ENCODE measurements around the gene WDFY4. TPM values are rescaled to one million over a fixed set of nuclear protein-coding genes. Genes with fewer than 3 reads are reported as not detected.

Gene WDFY4
- total and polyA plus RNA-seq, 2 donors (not counting 3 experiments of a cell fraction or from before 2014, with no cell fraction given), result 10.1 to 10.2 TPM

DNA sequence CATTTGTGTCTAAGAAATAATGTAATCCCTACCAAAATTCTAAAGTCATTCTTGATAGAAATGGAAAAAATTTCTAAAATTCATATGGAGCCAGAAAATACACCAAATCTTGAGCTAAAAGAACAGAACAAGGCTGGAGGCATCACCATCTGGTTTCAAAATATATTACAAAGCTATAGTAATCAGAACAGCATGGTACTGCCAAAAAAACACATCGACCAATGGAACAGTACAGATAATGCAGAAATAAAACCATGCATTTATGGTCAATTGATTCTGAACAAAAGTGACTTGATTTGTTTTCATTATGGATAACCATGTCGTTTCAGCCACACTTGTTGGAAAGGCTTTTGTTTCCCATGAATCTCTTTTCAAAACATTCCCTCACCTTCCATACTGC is 7.0 kb upstream of the WDFY4 start:
- H3K9me3 ChIP-seq (replicated peaks; ENCODE audit: control insufficient read depth, insufficient read depth, low read length), result no peaks in the 10 kb centered on the region
- intact Hi-C loops (cut with micrococcal nuclease) (no loop called here), dilution Hi-C loops (cut with MboI; ENCODE audit: extremely low pct_ligation_motif_present, low sequenced_read_pairs) (no loop called here)
- TF ChIP-seq MYC (IDR thresholded peaks at IDR 0.05; ENCODE audit: low read depth, low read length) (no peak), POLR2A (IDR thresholded peaks at IDR 0.05; ENCODE audit: low read depth, low read length) (no peak), FOS (IDR thresholded peaks at IDR 0.05; ENCODE audit: borderline replicate concordance, insufficient read depth, low read length) (no peak), GATA2 (IDR thresholded peaks at IDR 0.05; ENCODE audit: insufficient read depth, insufficient read length, low read depth, low read length) (no peak), EZH2 (IDR thresholded peaks at IDR 0.05; ENCODE audit: borderline replicate concordance, low read depth, low read length, severe bottlenecking) (no peak), POLR2AphosphoS5 (IDR thresholded peaks at IDR 0.05; ENCODE audit: insufficient read depth, low read depth, low read length) (no peak), JUN (IDR thresholded peaks at IDR 0.05; ENCODE audit: borderline replicate concordance, insufficient read depth, insufficient read length, low read depth) (no peak)
- TF ChIP-seq, protein P1, sequence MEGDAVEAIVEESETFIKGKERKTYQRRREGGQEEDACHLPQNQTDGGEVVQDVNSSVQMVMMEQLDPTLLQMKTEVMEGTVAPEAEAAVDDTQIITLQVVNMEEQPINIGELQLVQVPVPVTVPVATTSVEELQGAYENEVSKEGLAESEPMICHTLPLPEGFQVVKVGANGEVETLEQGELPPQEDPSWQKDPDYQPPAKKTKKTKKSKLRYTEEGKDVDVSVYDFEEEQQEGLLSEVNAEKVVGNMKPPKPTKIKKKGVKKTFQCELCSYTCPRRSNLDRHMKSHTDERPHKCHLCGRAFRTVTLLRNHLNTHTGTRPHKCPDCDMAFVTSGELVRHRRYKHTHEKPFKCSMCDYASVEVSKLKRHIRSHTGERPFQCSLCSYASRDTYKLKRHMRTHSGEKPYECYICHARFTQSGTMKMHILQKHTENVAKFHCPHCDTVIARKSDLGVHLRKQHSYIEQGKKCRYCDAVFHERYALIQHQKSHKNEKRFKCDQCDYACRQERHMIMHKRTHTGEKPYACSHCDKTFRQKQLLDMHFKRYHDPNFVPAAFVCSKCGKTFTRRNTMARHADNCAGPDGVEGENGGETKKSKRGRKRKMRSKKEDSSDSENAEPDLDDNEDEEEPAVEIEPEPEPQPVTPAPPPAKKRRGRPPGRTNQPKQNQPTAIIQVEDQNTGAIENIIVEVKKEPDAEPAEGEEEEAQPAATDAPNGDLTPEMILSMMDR (IDR thresholded peaks at IDR 0.05; ENCODE audit: extremely low read depth in 1 of 2, insufficient read depth in 1 of 2, low read depth in 1 of 2, low read length in 2 of 2), result no peak
- TF ChIP-seq, protein P2, sequence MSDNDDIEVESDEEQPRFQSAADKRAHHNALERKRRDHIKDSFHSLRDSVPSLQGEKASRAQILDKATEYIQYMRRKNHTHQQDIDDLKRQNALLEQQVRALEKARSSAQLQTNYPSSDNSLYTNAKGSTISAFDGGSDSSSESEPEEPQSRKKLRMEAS (IDR thresholded peaks at IDR 0.05; ENCODE audit: insufficient read depth, insufficient read length), result no peak
- no peak overlapping the region for H3K27ac ChIP-seq (ENCODE audit: insufficient read depth, low read depth, low read length)
- H3K36me3 ChIP-seq (ENCODE audit: control insufficient read depth in 2 of 2, extremely low read depth in 1 of 2, insufficient read depth in 2 of 2, low read length in 2 of 2), result no peaks in the 10 kb centered on the region
- H3K9ac ChIP-seq (replicated peaks; ENCODE audit: extremely low read depth, insufficient read depth, low read length), result no peak overlapping the region
- ChIA-PET CTCF (no interaction called here), POLR2A (no interaction called here)
- no peak overlapping the region for H3K4me2 ChIP-seq (ENCODE audit: insufficient read depth, low read length)
- no peak for DNase-seq (ENCODE audit: low read depth, low spot score)
- no TSS peak for BruUV-seq (replicated peaks)
- peaks cover 0 to 3% of the 10 kb centered on the region in 2 experiments for H3K27me3 ChIP-seq (ENCODE audit: control insufficient read depth in 2 of 2, insufficient read depth in 2 of 2, low read length in 2 of 2)
- H2AFZ ChIP-seq (ENCODE audit: low read depth, low read length), result no peak overlapping the region
- no peaks in the 10 kb centered on the region for H3K79me2 ChIP-seq (ENCODE audit: control insufficient read depth, insufficient read depth, low read length)
- FAIRE-seq, result no peak
- H3K4me3 ChIP-seq (replicated peaks in 1 of 3; ENCODE audit: insufficient read depth in 1 of 3, low read depth in 1 of 3, low read length in 3 of 3), result no peak overlapping the region
- no peaks in the 10 kb centered on the region for H3K4me1 ChIP-seq (ENCODE audit: control insufficient read depth, extremely low read depth, insufficient read depth, low read length)
- no peaks in the 10 kb centered on the region for H4K20me1 ChIP-seq (replicated peaks; ENCODE audit: control insufficient read depth, extremely low read depth, insufficient read depth, low read length)
- H3K9me1 ChIP-seq (replicated peaks; ENCODE audit: control insufficient read depth, extremely low read depth, insufficient read depth, low read length), result no peaks in the 10 kb centered on the region
